IPS DF 19.7 (cell line): ENCODE measurements around the gene MS4A3.
"Not testable (repeated sequence)": the region's sequence is repeated elsewhere in the genome, so short reads cannot be mapped to it uniquely, and the experiment has no call there.

Experiments
- DNase-seq: peaks from one replicate; pipeline ENCODE4 v3.0.0-alpha.2; 2013; ENCODE audit warnings: low read depth, low spot score

Gene MS4A3, protein sequence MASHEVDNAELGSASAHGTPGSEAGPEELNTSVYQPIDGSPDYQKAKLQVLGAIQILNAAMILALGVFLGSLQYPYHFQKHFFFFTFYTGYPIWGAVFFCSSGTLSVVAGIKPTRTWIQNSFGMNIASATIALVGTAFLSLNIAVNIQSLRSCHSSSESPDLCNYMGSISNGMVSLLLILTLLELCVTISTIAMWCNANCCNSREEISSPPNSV

DNA sequence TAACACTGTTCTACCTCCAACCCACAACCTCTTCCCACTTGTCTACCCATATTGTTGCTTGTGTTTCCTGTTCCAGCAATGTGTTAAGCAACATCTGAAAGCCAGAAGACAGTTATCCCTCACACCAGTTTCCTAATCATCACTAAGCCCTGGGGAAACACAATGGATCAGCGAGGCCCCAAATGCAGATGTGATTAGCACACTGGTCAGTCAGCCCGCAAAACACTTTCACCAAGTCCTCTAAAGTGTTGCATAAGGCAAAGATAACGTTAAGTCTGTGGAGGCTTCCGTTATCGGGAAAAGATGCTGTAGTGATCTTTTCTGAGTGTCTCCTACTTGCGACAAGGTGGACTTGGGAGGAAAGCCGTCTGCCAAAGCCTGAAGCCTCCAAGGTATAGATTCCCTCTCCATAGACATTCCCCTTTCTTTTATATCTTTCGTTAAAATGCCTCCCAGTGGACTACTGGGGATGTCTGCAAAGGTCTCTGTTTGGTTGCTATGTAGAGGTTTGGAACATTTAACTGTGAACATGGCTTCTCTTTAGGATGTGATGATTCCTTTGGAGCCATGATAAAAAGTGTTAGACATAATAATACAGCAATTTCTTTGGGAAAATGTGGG lies at the start of gene MS4A3:
TSS of gene MS4A3 (plus strand) at position 317 of the 621 bp plus-strand sequence. CDS start 4,496 bp downstream, outside the sequence.
- DNase-seq = no peak

DNA sequence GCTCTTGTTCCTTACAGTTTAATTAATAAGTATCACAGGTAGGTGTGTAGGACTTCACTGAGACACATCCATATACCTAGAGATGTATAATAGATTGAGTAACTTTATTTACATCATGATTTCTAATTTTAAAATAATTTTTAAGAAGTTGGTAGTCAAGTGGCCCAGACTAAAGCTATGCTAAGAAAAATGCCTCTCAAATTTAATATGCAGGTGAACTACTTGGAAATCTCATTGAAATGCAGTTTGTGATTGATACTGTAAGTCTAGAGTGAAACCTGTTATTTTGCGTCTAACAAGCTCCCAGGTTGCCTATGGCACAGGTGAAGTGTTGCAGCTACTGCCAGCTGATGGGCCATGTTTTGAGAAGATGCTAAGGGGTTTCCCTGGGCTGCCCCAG lies 39.6 kb upstream of the MS4A3 start, which contains the start of gene OOSP4B:
TSS of gene OOSP4B (plus strand) at position 301 of the 400 bp plus-strand sequence.
- no peak for DNase-seq

DNA sequence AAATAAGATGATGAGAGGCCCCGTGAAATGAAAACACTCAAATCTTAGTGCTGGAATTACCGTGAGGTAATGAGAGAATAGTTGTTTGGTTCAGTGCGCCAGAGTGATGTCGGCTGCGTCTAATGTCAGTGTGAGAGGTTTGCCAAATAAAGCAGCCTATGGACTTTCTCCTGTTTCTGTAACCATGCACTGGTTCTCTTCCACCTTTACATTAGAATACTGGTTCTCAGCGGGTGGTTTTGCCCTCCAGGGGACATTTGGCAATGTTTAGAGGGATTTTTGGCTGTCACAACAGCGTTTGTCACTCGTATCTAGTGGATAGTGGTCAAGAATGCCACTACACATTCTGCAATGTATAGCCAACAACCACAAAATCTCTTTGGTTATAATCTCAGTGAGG lies 38.4 kb upstream of the MS4A3 start:
- no peak for DNase-seq

DNA sequence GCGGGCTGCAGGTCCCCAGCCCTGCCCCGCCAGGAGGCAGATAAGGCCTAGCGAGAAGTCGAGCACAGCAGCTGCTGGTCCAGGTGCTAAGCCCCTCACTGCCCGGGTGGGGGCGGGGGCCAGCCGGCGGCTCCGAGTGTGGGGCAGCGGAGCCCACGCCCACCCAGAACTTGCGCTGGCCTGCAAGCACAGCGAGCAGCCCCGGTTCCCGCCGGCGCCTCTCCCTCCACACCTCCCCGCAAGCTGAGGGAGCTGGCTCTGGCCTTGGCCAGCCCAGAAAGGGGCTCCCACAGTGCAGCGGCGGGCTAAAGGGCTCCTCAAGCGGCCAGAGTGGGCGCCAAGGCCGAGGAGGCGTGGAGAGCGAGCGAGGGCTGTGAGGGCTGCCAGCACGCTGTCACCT lies 36.1 kb upstream of the MS4A3 start:
- not testable (repeated sequence) for DNase-seq

DNA sequence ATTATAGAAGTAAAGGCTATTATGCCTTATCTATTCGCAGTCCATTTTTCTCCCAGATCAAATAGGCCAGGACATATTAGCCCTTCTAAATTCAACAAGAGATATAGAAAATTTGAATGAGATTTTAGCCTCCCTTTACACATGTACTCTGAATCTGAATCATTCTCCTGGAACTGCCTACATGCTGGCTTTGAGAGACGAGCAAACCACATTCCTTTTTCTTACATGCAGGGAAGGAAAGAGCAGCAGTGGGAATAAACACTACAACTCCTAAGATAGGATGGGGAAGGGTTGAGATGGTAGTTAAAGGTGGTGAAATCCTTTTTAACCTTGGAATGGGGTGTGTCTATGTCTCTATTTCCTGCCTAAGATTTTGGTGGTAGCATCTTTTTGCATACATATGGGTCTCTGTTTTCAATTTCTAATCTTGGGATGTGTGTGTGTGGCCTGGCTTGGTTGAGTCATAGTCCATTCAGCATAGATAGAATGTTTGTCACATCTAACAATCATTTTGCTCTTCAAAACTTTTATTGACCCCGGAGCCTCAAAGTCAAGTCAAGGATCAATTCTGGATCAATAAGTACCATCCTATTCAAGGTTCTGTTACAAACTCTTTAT lies 27.3 kb upstream of the MS4A3 start:
- no peak for DNase-seq

DNA sequence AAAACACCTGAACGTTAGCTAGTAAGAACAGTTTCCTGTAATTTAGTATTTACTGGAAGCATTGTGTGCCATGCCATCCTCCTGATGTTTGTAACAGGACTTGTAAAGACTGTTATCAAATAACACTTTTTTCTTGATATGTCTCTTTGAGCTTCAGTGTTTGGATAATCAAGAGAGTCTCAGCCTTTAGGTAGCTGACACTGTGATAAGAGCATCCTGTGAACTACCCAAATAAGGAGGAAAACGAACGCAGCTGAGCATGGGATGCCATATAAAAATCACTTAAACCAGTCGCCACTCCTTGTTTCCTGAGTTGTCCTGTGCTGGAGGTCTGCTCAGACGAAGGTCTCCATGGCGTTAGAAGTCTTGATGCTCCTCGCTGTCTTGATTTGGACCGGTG lies 16.4 kb upstream of the MS4A3 start, which contains the start of gene OOSP2:
TSS of gene OOSP2 (plus strand) at position 301 of the 400 bp plus-strand sequence. CDS start at position 352, 51 bp downstream.
- no peak for DNase-seq

DNA sequence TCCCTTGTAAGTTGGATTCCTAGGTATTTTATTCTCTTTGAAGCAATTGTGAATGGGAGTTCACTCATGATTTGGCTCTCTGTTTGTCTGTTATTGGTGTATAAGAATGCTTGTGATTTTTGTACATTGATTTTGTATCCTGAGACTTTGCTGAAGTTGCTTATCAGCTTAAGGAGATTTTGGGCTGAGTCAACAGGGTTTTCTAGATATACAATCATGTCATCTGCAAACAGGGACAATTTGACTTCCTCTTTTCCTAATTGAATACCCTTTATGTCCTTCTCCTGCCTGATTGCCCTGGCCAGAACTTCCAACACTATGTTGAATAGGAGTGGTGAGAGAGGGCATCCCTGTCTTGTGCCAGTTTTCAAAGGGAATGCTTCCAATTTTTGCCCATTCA lies 6.0 kb upstream of the MS4A3 start:
- not testable (repeated sequence) for DNase-seq

DNA sequence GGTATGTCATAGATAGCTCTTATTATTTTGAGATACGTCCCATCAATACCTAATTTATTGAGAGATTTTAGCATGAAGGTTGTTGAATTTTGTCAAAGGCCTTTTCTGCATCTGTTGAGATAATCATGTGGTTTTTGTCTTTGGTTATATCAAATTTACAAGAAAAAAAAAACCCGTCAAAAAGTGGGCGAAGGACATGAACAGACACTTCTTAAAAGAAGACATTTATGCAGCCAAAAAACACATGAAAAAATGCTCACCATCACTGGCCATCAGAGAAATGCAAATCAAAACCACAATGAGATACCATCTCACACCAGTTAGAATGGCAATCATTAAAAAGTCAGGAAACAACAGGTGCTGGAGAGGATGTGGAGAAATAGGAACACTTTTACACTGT lies 5.6 kb upstream of the MS4A3 start:
- not testable (repeated sequence) for DNase-seq

DNA sequence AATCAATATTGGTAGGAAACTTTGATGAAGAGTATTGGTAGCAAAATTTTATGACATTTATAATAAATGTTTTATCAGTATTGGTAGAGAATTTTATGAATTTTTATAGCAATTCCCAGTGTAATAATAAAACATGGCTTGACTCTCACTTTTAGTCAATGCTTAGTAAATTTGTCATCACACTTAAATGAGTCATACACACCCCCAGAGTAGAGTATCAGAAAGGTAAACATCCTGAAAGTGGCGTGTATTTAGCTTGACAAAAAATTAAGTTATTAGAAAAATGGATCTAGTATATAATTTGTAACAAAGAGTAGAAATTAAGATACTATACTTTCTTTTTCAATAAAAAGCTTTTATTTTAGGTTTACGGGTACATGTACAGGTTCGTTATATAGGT lies 2.6 kb downstream of the MS4A3 start:
- DNase-seq = no peak

DNA sequence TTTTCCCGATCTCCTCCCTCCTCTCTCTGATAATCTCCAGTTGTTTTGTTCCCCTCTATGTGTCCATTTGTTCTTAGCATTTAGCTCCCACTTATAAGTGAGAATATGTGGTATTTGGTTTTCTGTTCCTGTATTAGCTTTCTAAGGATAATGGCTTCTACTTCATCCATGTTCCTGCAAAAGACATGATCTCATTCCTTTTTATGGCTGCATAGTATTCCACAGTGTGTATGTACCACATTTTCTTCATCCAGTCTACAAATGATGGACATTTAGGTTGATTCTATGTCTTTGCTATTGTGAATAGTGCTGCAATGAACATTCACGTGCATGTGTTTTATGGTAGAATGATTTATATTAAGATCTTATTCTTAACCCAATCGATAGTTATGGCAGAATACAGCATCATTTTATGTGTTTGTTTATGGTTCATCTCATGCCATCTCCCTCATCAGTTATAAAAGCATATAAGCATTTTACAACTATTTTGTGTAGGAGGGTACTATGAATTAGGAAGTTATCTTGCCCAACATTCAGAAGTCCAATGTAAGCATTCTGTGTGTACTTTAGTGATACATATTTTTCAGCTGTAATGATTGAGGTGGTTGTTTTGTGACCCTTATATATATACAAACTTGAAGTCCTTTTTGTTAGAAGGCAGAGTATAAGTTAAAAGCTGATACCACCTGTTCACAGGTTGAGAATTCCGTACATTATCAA lies 3.2 kb downstream of the MS4A3 start:
- DNase-seq = no peak

DNA sequence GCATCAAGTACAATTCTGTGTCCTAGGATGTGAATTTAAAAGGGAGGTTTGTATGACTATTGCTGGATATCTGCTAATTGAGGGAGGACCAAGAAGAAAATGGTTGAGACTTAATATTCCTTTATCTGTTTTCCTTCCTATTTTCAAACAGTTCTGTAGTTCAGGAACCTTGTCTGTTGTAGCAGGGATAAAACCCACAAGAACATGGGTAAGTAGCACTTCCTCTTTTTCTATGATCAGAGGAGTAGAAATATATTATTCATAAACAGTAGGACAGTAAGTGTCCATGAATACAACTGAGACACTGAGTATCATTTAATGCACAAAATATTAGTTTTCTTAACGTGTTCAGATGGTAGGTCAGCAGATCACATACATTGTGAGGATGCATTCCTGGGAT lies 7.6 kb downstream of the MS4A3 start:
- DNase-seq = no peak

DNA sequence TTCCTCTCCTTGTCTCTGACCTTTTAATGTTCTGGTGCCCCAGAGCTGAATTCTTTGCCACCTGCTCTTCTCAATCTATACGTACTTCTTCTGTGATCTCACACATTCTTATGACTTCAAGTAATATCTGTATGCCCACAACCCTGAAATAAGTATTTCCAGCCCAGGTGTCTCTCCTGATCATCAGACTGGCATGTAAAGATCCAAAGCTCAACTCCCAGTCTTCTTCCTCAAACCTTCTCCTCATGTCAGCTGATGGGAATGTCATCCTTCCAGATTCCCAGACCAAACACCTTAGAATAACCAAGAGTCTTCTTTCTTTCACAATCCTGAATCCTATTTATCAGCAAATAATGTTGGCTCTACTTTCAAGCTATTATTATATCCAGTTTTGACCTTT lies 9.3 kb downstream of the MS4A3 start:
- no peak for DNase-seq

DNA sequence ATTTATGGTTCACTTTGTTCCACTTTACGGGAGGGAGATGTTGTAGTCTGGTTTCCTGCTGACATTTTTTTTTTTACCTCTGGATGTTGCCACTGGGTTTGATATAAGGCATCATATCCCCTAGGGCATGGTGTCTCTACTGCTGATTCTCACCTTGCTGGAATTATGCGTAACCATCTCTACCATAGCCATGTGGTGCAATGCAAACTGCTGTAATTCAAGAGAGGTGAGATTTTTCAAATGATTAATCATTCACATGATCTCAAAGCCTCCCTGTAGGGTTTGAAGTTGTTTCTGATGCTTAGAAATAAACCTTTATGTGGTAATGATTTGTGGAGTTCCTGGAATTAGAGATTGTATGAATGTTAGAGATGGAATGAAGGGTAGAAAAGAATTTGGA lies 13.0 kb downstream of the MS4A3 start:
- no peak for DNase-seq

DNA sequence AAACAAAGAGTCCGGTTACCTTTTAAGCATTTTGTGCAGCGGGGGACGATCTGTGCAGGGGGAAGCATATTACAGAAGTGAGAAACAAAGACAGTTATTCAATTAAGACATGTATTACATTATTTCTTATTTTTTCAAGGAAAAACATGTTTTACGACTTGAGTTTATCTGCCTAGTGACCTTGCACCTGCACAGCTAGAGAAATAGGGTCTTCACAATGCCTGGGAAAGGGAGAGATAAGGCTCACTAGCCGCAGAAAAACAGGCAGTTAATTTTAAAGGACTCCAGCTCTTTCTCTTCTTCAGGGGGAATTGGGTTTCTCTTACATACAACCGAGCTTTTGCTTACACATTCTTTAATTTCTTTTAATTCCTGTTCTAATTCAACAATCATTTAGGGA lies 15.2 kb downstream of the MS4A3 start:
- DNase-seq = not testable (repeated sequence)

DNA sequence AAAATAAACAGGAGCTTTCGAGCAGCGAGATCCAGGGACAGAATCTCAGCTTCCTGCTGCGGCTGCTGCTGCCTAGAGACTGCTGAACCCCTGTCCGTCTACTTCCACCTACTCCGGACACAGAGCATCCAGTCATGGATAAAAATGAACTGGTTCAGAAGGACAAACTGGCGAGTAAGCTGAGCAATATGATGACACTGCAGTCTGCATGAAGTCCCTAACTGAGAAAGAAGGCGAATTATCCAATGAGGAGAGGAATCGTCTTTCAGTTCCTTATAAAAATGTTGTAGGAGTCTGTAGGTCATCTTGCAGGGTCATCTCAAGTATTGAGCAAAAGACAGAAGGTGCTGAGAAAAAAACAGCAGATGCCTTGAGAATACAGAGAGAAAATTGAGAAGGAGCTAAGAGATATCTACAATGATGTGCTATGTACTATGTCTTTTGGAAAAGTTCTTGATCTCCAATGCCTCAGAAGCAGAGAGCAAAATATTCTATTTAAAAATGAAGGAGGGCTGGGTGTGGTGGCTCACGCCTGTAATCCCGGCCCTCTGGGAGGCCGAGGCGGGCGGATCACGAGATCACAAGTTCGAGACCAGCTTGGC lies 20.9 kb downstream of the MS4A3 start:
- DNase-seq = no peak

DNA sequence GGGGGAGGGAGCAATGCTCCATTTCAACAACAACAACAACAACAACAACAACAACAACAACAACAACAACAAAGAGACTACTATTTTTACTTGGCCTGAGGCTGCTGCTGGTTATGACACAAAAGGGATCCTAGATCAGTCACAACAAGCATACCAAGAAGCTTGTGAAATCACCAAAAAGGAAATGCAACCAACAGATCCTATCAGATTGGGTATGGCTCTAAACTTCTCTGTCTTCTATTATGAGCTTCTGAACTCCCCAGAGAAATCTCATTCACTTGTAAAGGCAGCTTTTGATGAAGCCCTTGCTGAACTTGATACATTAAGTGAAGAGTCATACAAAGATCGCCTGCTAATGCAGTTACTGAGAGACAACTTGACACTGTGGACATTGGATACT lies 21.5 kb downstream of the MS4A3 start:
- no peak for DNase-seq

DNA sequence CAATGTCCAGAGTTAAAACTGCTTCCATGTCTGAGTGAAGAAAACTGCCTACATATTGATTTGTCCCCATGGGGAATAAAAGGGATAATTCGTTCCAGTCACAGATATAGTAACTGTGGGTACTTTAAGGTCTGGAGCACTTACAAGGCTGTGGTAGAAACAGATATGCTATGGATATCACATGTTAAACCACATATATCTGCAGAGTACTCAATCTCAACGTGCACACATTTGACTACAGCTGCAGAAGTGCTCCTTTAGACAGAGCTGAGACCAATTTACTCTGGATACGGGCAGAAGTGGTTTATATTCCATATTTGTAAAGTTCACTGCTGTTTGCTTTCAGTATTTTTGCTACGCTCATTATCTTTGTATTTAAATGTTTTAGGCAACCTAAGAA lies 22.3 kb downstream of the MS4A3 start:
- DNase-seq = no peak

DNA sequence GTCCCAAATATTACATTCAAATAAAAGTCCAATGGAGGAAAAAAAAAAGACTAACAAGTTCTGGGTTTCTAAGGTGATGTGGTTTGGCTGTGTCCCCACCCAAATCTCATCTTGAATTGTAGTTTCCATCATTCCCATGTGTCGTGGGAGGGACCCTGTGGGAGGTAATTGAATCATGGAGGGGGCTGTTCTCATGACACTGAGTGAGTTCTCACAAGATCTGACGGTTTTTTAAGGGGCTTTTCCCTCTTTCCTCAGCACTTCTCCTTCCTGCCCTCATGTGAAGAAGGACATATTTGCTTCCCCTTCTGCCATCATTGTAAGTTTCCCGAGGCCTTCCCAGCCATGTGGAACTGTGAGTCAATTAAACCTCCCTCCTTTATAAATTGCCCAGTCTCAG lies 24.1 kb downstream of the MS4A3 start:
- DNase-seq = no peak

DNA sequence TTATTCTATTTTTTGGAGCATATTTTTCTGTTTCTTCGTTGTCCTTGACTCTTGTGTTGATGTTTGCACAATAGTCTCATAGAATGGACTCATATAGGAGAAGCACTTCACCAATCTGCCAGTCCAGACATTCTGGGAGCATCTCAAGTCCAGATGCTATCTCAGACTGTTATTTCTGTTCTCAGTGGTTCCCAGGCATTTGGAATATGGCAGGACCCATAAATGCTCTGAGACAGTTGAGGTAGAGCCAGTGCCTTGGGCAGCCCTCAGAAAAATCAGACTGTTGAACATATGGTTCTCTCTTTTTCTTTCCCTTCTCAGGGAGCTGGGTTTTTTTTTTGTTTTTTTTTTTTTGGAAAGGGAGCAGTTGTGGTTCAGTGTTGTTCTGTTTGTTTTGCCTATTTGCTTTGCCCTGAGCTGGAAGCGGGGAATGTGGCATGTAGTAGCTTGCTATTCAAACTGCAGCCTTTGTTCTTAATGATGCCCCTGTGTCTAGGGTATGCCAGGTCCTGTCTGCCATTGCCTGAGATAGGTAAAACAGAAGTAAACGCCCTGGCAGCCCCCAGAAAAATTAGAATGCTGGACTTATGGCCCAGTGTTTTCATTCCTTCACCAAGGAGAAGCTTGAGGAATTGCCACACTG lies 28.3 kb downstream of the MS4A3 start:
- no peak for DNase-seq

DNA sequence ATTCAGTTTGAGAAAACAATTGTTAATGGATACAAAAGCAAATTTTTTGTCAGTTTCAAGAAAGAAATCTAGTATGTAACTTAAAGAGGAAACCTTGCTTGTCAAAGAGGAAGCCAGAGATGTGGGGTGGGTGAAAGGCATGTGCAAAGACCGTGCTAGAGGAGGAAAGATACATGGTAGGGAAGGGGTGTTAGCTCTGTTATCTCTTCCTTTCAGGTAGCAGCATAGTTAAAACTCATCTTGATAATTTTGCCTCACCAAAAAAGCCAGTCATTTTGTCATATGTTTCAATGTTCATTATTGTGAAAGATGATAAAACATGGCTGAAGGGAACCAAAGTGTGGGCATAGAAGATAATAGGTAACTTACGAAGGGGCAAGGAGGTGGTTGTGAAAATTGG lies 29.4 kb downstream of the MS4A3 start:
- DNase-seq = no peak

DNA sequence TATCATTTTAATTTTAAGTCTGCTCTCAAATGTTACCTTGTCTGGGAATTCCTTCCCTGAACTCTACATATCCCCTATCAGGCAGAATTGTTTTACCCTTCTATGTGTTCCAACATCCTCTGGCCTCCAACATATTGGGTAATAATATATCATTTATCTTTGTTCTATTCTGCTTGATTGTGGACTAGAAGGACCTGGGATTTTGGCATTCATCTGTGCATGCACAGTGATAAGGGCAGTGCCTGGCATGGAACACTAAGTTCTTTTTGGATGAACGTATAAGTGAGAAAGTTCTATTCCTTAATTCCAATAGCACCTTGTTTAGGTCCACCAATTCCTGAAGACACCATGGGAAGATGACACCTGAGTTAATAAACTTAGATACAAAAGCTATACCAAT lies 30.8 kb downstream of the MS4A3 start:
- no peak for DNase-seq
